Measurements from ENCODE around the gene NTRK2.

NTRK2 gene

DNA sequence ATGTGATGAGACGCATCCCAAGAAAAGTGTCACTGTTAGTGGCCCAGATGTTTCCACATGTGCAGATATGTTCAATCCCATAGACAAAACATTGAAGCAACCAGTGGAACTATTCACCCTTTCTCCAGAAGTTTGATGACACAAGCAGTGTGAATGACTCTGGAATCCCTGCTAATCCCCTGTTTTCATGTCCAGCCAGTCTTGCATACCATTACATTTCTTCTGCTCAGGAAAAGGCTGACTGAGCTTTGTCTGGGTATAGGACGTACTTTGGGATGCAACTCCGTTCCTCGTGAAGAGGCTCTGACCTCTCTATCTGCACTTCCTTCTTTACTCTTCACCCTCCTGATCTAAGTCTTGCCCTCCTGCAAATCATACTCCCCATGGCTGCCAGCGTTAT is 172.4 kb downstream of the NTRK2 start:
- TF ChIP-seq EP300 (IDR thresholded peaks at IDR 0.05; ENCODE audit: borderline replicate concordance) (no peak), TAF1 (IDR thresholded peaks at IDR 0.05; ENCODE audit: low read depth) (no peak), TEAD4 (IDR thresholded peaks at IDR 0.05) (no peak), CREB1 (IDR thresholded peaks at IDR 0.05; ENCODE audit: low read depth) (no peak)

DNA sequence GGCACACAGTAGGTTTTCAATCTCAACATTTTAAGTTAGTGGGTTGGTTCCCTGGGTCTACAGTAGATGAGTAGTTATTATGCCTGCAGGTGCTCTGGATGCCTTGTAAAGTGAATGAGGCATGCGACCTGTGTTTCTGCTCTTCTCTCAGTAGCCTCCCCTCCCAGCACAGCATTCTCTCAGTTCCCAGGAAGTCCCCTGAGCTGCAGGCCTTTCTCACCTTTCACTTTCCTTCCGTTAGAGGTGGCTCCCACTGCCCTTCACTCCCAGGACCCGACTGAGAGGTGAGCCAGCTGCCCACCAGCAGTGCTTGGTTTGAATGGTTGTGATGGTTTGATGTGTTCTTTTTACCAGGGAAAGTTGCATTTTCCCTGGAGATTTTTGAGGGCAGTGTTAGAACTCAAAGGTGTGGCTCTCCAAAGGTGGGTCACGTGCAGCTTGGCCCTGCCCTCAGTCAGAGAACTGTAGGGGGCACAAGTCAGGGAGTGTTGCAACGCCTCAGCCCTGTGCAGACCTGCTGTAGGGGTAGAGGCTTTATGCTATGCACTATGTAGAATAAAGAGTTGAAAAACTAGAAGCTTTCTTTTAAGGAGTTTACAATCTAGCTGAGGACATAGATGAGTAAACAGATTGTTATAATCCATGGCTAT is 173.8 kb downstream of the NTRK2 start:
- no peak for TF ChIP-seq TCF12 (IDR thresholded peaks at IDR 0.05; ENCODE audit: low read depth)
- TF ChIP-seq TAF1 (IDR thresholded peaks at IDR 0.05; ENCODE audit: low read depth): no peak
- no peak for TF ChIP-seq MAX (IDR thresholded peaks at IDR 0.05)
- no peak for TF ChIP-seq FOXM1 (IDR thresholded peaks at IDR 0.05; ENCODE audit: borderline replicate concordance, low read depth)
- no peak for TF ChIP-seq YY1 (IDR thresholded peaks at IDR 0.05; ENCODE audit: low read depth)
- TF ChIP-seq TEAD4 (IDR thresholded peaks at IDR 0.05): no peak
- TF ChIP-seq EP300 (IDR thresholded peaks at IDR 0.05; ENCODE audit: borderline replicate concordance): no peak
- TF ChIP-seq, protein P1, sequence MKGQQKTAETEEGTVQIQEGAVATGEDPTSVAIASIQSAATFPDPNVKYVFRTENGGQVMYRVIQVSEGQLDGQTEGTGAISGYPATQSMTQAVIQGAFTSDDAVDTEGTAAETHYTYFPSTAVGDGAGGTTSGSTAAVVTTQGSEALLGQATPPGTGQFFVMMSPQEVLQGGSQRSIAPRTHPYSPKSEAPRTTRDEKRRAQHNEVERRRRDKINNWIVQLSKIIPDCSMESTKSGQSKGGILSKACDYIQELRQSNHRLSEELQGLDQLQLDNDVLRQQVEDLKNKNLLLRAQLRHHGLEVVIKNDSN (IDR thresholded peaks at IDR 0.05): no peak
- no peak for TF ChIP-seq RAD21 (IDR thresholded peaks at IDR 0.05; ENCODE audit: low read depth)
- TF ChIP-seq CREB1 (IDR thresholded peaks at IDR 0.05; ENCODE audit: low read depth): no peak
- TF ChIP-seq ZBTB7A (IDR thresholded peaks at IDR 0.05; ENCODE audit: low read depth): no peak
- TF ChIP-seq NFIC (IDR thresholded peaks at IDR 0.05): no peak
- TF ChIP-seq CEBPB (IDR thresholded peaks at IDR 0.05): no peak
- no peak for TF ChIP-seq EGR1 (IDR thresholded peaks at IDR 0.05)

GRCh38 chr9:84845956-84846900 is 176.7 kb downstream of the NTRK2 start:
- no peak for TF ChIP-seq CREB1 (IDR thresholded peaks at IDR 0.05; ENCODE audit: low read depth)
- no peak for TF ChIP-seq MAX (IDR thresholded peaks at IDR 0.05)
- TF ChIP-seq YY1 (IDR thresholded peaks at IDR 0.05; ENCODE audit: low read depth): no peak
- no peak for TF ChIP-seq TCF12 (IDR thresholded peaks at IDR 0.05; ENCODE audit: low read depth)
- TF ChIP-seq TEAD4 (IDR thresholded peaks at IDR 0.05): no peak
- TF ChIP-seq ZBTB7A (IDR thresholded peaks at IDR 0.05; ENCODE audit: low read depth): no peak
- TF ChIP-seq CEBPB (IDR thresholded peaks at IDR 0.05): no peak
- TF ChIP-seq, protein P1 (IDR thresholded peaks at IDR 0.05): no peak
- TF ChIP-seq TAF1 (IDR thresholded peaks at IDR 0.05; ENCODE audit: low read depth): no peak

GRCh38 chr9:84846906-84847305 is 177.4 kb downstream of the NTRK2 start:
- TF ChIP-seq NFIC (IDR thresholded peaks at IDR 0.05) (no peak), ZBTB7A (IDR thresholded peaks at IDR 0.05; ENCODE audit: low read depth) (no peak), CREB1 (IDR thresholded peaks at IDR 0.05; ENCODE audit: low read depth) (no peak), MAX (IDR thresholded peaks at IDR 0.05) (no peak), YY1 (IDR thresholded peaks at IDR 0.05; ENCODE audit: low read depth) (no peak), TCF12 (IDR thresholded peaks at IDR 0.05; ENCODE audit: low read depth) (no peak), EGR1 (IDR thresholded peaks at IDR 0.05) (no peak), CEBPB (IDR thresholded peaks at IDR 0.05) (no peak), TEAD4 (IDR thresholded peaks at IDR 0.05) (no peak), FOXM1 (IDR thresholded peaks at IDR 0.05; ENCODE audit: borderline replicate concordance, low read depth) (no peak), RAD21 (IDR thresholded peaks at IDR 0.05; ENCODE audit: low read depth) (no peak), REST (IDR thresholded peaks at IDR 0.05; ENCODE audit: low read depth) (no peak), EP300 (IDR thresholded peaks at IDR 0.05; ENCODE audit: borderline replicate concordance) (no peak), TAF1 (IDR thresholded peaks at IDR 0.05; ENCODE audit: low read depth) (no peak)
- TF ChIP-seq, protein P1 (IDR thresholded peaks at IDR 0.05): no peak

GRCh38 chr9:84849049-84849448 is 179.5 kb downstream of the NTRK2 start:
- TF ChIP-seq REST (IDR thresholded peaks at IDR 0.05; ENCODE audit: low read depth): no peak
- no peak for TF ChIP-seq TEAD4 (IDR thresholded peaks at IDR 0.05)
- TF ChIP-seq CREB1 (IDR thresholded peaks at IDR 0.05; ENCODE audit: low read depth): no peak
- TF ChIP-seq EGR1 (IDR thresholded peaks at IDR 0.05): no peak
- no peak for TF ChIP-seq NFIC (IDR thresholded peaks at IDR 0.05)
- TF ChIP-seq ZBTB7A (IDR thresholded peaks at IDR 0.05; ENCODE audit: low read depth): no peak
- TF ChIP-seq MAX (IDR thresholded peaks at IDR 0.05): no peak
- TF ChIP-seq FOXM1 (IDR thresholded peaks at IDR 0.05; ENCODE audit: borderline replicate concordance, low read depth): no peak
- no peak for TF ChIP-seq EP300 (IDR thresholded peaks at IDR 0.05; ENCODE audit: borderline replicate concordance)
- TF ChIP-seq CEBPB (IDR thresholded peaks at IDR 0.05): no peak
- no peak for TF ChIP-seq YY1 (IDR thresholded peaks at IDR 0.05; ENCODE audit: low read depth)
- TF ChIP-seq RAD21 (IDR thresholded peaks at IDR 0.05; ENCODE audit: low read depth): no peak
- TF ChIP-seq, protein P1 (IDR thresholded peaks at IDR 0.05): no peak
- TF ChIP-seq TAF1 (IDR thresholded peaks at IDR 0.05; ENCODE audit: low read depth): no peak
- TF ChIP-seq TCF12 (IDR thresholded peaks at IDR 0.05; ENCODE audit: low read depth): no peak

All from Ishikawa (cell line).